SK-N-SH (cell line): ENCODE measurements around the gene ATL1. TPM values are rescaled to one million over a fixed set of nuclear protein-coding genes. Genes with fewer than 3 reads are reported as not detected.

Experiments used
- CTCF ChIA-PET: fragments of 300-600, 350-600 bp; formaldehyde crosslinking; extraction: SDS; loops from one replicate; lab custom pipeline; 2021; lab: Yijun Ruan, JAX
- POLR2A ChIA-PET: fragments of 350-600 bp; sonication (Branson Sonifier 250); formaldehyde crosslinking; extraction: SDS; loops from one replicate; lab custom pipeline; 2020; ENCODE audit warnings: antibody characterized with exemption, inconsistent platforms; lab: Yijun Ruan, JAX
- DNase-seq: peaks from one replicate; pipeline ENCODE4 v3.0.0; 2012
- H2AFZ ChIP-seq: fragments of 200-600 bp; sonication (generic); 2 replicates; pipeline ENCODE4 v1.8.1; 2016; ENCODE audit warnings: antibody characterized with exemption, mild to moderate bottlenecking, low read depth
- H3F3A ChIP-seq: fragments of 200-600 bp; sonication (generic); replicated peaks from 2 replicates; pipeline ENCODE3; 2016; ENCODE audit warnings: antibody characterized with exemption, mild to moderate bottlenecking; ENCODE audit not compliant: insufficient read depth
- H3K27ac ChIP-seq, 2 experiments: fragments of 200-500 bp in 1 of 2; fragments of 200-600 bp in 1 of 2; sonication (Bioruptor generic) in 1 of 2; sonication (generic), shearing (Covaris generic) in 1 of 2; 2 replicates each; pipeline versions ENCODE4 v1.5.1 to v1.6.1; 2014 to 2016; ENCODE audit warnings: low read depth in 2 of 2, inconsistent platforms in 1 of 2, low read length in 1 of 2, mild to moderate bottlenecking in 1 of 2, mixed read lengths in 1 of 2
- H3K27me3 ChIP-seq: fragments of 200-600 bp; sonication (generic), shearing (Covaris generic); 2 replicates; pipeline ENCODE4 v1.6.1; 2016; ENCODE audit warnings: mixed run types; ENCODE audit not compliant: insufficient read depth
- H3K36me3 ChIP-seq, 2 experiments: fragments of 200-500 bp in 1 of 2; fragments of 200-600 bp in 1 of 2; sonication (Bioruptor generic) in 1 of 2; sonication (generic) in 1 of 2; replicated peaks in 1 of 2; 2 replicates each; pipeline versions ENCODE3 to v1.5.1; 2014 to 2016; ENCODE audit warnings: low read length in 1 of 2, mild to moderate bottlenecking in 1 of 2; ENCODE audit not compliant: insufficient read depth in 2 of 2, control insufficient read depth in 1 of 2
- H3K4me1 ChIP-seq, 2 experiments: fragments of 200-500 bp in 1 of 2; fragments of 200-600 bp in 1 of 2; sonication (Bioruptor generic) in 1 of 2; sonication (generic), shearing (Covaris generic) in 1 of 2; 2 replicates each; pipeline versions ENCODE4 v1.5.1 to v1.6.1; 2014 to 2016; ENCODE audit warnings: low read depth in 1 of 2, low read length in 1 of 2, mixed run types in 1 of 2; ENCODE audit not compliant: insufficient read depth in 2 of 2, control insufficient read depth in 1 of 2
- H3K4me2 ChIP-seq: fragments of 200-600 bp; sonication (generic), shearing (Covaris generic); 2 replicates; pipeline ENCODE4 v1.6.1; 2017; ENCODE audit warnings: mixed run types
- H3K4me3 ChIP-seq, 2 experiments: fragments of 200-500 bp in 1 of 2; fragments of 200-600 bp in 1 of 2; sonication (Bioruptor generic) in 1 of 2; sonication (generic), shearing (Covaris generic) in 1 of 2; 2 replicates each; pipeline versions ENCODE4 v1.5.1 to v1.8.1; 2014 to 2016; ENCODE audit warnings: low read depth in 2 of 2, inconsistent platforms in 1 of 2, low read length in 1 of 2, mild to moderate bottlenecking in 1 of 2, mixed read lengths in 1 of 2, moderate library complexity in 1 of 2
- H3K79me2 ChIP-seq: fragments of 200-600 bp; sonication (generic); 2 replicates; pipeline ENCODE4 v1.8.1; 2017; ENCODE audit warnings: mild to moderate bottlenecking; ENCODE audit not compliant: insufficient read depth
- H3K9ac ChIP-seq: fragments of 200-600 bp; sonication (generic); 2 replicates; pipeline ENCODE4 v1.6.1; 2017; ENCODE audit warnings: mixed run types
- H3K9me2 ChIP-seq: fragments of 200-600 bp; sonication (generic); 2 replicates; pipeline ENCODE4 v1.6.1; 2017; ENCODE audit warnings: mixed run types
- H3K9me3 ChIP-seq: fragments of 200-600 bp; sonication (generic); 2 replicates; pipeline ENCODE4 v1.6.1; 2017; ENCODE audit warnings: mixed run types, mild to moderate bottlenecking, moderate library complexity
- H4K20me1 ChIP-seq: fragments of 200-600 bp; sonication (generic); 2 replicates; pipeline ENCODE4 v1.6.1; 2017; ENCODE audit warnings: mild to moderate bottlenecking, mixed run types; ENCODE audit not compliant: insufficient read depth
- ELF1 ChIP-seq: IDR thresholded peaks from 2 replicates; pipeline ENCODE4 v1.4.0; 2012
- EP300 ChIP-seq, 2 experiments: IDR thresholded peaks; 2 replicates each; pipeline versions ENCODE4 v1.4.0 to v1.6.1; 2012; ENCODE audit warnings: borderline replicate concordance in 1 of 2, low read depth in 1 of 2, low read length in 1 of 2
- EZH2phosphoT487 ChIP-seq: fragments of 200-600 bp; sonication (generic); IDR thresholded peaks from 2 replicates; pipeline ENCODE4 v1.6.1; 2017; ENCODE audit warnings: low read depth, mixed run types, mild to moderate bottlenecking, antibody characterized with exemption, moderate library complexity, borderline replicate concordance
- FOSL2 ChIP-seq: IDR thresholded peaks from 2 replicates; pipeline ENCODE4 v1.4.0; 2012; ENCODE audit warnings: low read depth, mild to moderate bottlenecking, moderate library complexity, borderline replicate concordance
- FOXJ3 ChIP-seq: sonication (generic); formaldehyde crosslinking; IDR thresholded peaks from 2 replicates; pipeline ENCODE4 v1.5.1; 2020; ENCODE audit warnings: mild to moderate bottlenecking, missing genetic modification reagents
- FOXM1 ChIP-seq: IDR thresholded peaks from 2 replicates; pipeline ENCODE4 v1.4.0; 2012; ENCODE audit warnings: low read depth, mild to moderate bottlenecking
- GATA2 ChIP-seq: sonication (generic); formaldehyde crosslinking; IDR thresholded peaks from 2 replicates; pipeline ENCODE4 v1.5.0; 2020; ENCODE audit warnings: mild to moderate bottlenecking, missing genetic modification reagents
- IRF3 ChIP-seq: fragments of 150-350 bp; IDR thresholded peaks from 2 replicates; pipeline ENCODE4 v1.6.1; 2016; ENCODE audit warnings: mild to moderate bottlenecking, low read depth, low read length
- JUND ChIP-seq: IDR thresholded peaks from 2 replicates; pipeline ENCODE4 v1.4.0; 2012
- MAX ChIP-seq: IDR thresholded peaks from 2 replicates; pipeline ENCODE4 v1.4.0; 2012; ENCODE audit warnings: low read depth
- MXI1 ChIP-seq: IDR thresholded peaks from 2 replicates; pipeline ENCODE4 v1.6.1; 2012; ENCODE audit warnings: mild to moderate bottlenecking, low read depth, low read length, improper control_type of control experiment
- NFIC ChIP-seq: IDR thresholded peaks from 2 replicates; pipeline ENCODE4 v1.4.0; 2012; ENCODE audit warnings: borderline replicate concordance
- PBX3 ChIP-seq: IDR thresholded peaks from 2 replicates; pipeline ENCODE4; 2012
- POLR2AphosphoS5 ChIP-seq: IDR thresholded peaks from 2 replicates; pipeline ENCODE4 v1.6.1; 2012; ENCODE audit warnings: low read depth, low read length
- RCOR1 ChIP-seq: fragments of 150-350 bp; IDR thresholded peaks from 2 replicates; pipeline ENCODE4 v1.6.1; 2017; ENCODE audit warnings: antibody characterized with exemption, low read length
- RFX5 ChIP-seq: IDR thresholded peaks from 2 replicates; pipeline ENCODE4 v1.6.1; 2012; ENCODE audit warnings: mild to moderate bottlenecking, improper control_type of control experiment, low read length
- SMC3 ChIP-seq: IDR thresholded peaks from 2 replicates; pipeline ENCODE4 v1.6.1; 2012; ENCODE audit warnings: low read depth, low read length, improper control_type of control experiment
- TCF12 ChIP-seq: IDR thresholded peaks from 2 replicates; pipeline ENCODE4 v1.4.0; 2012
- TEAD4 ChIP-seq: IDR thresholded peaks from 2 replicates; pipeline ENCODE4 v1.4.0; 2012; ENCODE audit warnings: mild to moderate bottlenecking, borderline replicate concordance; ENCODE audit not compliant: insufficient read depth
- YY1 ChIP-seq: IDR thresholded peaks from 2 replicates; pipeline ENCODE4 v1.4.0; 2012; ENCODE audit warnings: low read depth, mild to moderate bottlenecking
- WGBS: methylation state at CpG from one replicate; pipeline ENCODE4 v1.1.6; 2017; ENCODE audit warnings: low lambda C conversion rate; 5-methylcytosine and 5-hydroxymethylcytosine counted together
- polyA plus RNA-seq, 3 experiments: library from polyadenylated mRNA; depleted of rRNA; stranded (reverse); fragments of >200 nt; gene quantifications; 2 replicates each; pipeline ENCODE4 v1.2.3, GENCODE V29; 2012

The ATL1 gene
- polyA plus RNA-seq, 1 of the 3 experiments (the other 2 are of a cell fraction), result 7.3 TPM

- TF ChIP-seq RCOR1, result no peak
- no peak for TF ChIP-seq IRF3
- TF ChIP-seq, all 33 proteins: peak for 0
These were observed 46.5 kb downstream of the ATL1 start (continued) for GRCh38 chr14:50606468-50606867.

GRCh38 chr14:50607181-50607580, 47.2 kb downstream of the ATL1 start:
- no peak overlapping the region for H3K27ac ChIP-seq
- TF ChIP-seq ELF1, result no peak
- no peak for TF ChIP-seq FOXM1
- no peak for TF ChIP-seq EP300 (IDR thresholded peaks at IDR 0.05; ENCODE audit: borderline replicate concordance in 1 of 2, low read depth in 1 of 2, low read length in 1 of 2)
- TF ChIP-seq TEAD4, result no peak
- TF ChIP-seq MXI1, result no peak
- no peak for TF ChIP-seq MAX
- TF ChIP-seq FOSL2, result no peak
- no peak for TF ChIP-seq IRF3
- no peak for TF ChIP-seq EZH2phosphoT487
- no peak for TF ChIP-seq NFIC
- no peak for TF ChIP-seq GATA2 (CRISPR knock-in tag)
- TF ChIP-seq RFX5, result no peak
- 91% methylated on average over 3 of the region's 3 CpGs for WGBS

GRCh38 chr14:50607761-50608160, 47.8 kb downstream of the ATL1 start:
- Histone ChIP-seq H3K79me2 (no peaks in the 10 kb centered on the region), H4K20me1 (no peaks in the 10 kb centered on the region), H3K9ac (no peak overlapping the region), H3K9me2 (no peaks in the 10 kb centered on the region), H2AFZ (no peak overlapping the region), H3K4me3 (no peak overlapping the region), H3F3A (peaks cover 6% of the 10 kb centered on the region), H3K27ac (no peak overlapping the region), H3K9me3 (no peaks in the 10 kb centered on the region), H3K36me3 (peaks cover 0 to 4% of the 10 kb centered on the region in 2 experiments), H3K4me2 (no peak overlapping the region), H3K4me1 (peaks cover 0 to 12% of the 10 kb centered on the region in 2 experiments; a peak in 2 of 4 replicates), H3K27me3 (no peaks in the 10 kb centered on the region)
- CTCF ChIA-PET, result interaction anchor here (0.8 kb wide), 1 partner anchor 204 kb away, joined by 3 read pairs; no protein-coding TSS in a partner anchor
- POLR2A ChIA-PET, result no interaction called here
- TF ChIP-seq PBX3 (no peak), FOXM1 (no peak), POLR2AphosphoS5 (no peak), IRF3 (no peak), FOXJ3 (no peak), YY1 (no peak), RCOR1 (no peak), NFIC (no peak), JUND (no peak), TCF12 (no peak), RFX5 (no peak), SMC3 (no peak), MXI1 (no peak), TEAD4 (no peak)
- WGBS, result 100% methylated on average over 1 of the region's 1 CpG
- no peak for DNase-seq

More at GRCh38 chr14:50607181-50607580, 47.2 kb downstream of the ATL1 start:
- Histone ChIP-seq H3K9ac (no peak overlapping the region), H3K9me3 (no peaks in the 10 kb centered on the region), H3K4me2 (no peak overlapping the region), H3K36me3 (peaks cover 0 to 5% of the 10 kb centered on the region in 2 experiments), H3K9me2 (no peaks in the 10 kb centered on the region), H3F3A (peaks cover 6% of the 10 kb centered on the region), H4K20me1 (no peaks in the 10 kb centered on the region), H2AFZ (no peak overlapping the region), H3K27me3 (no peaks in the 10 kb centered on the region), H3K4me1 (peaks cover 0 to 12% of the 10 kb centered on the region in 2 experiments; a peak in 3 of 4 replicates), H3K79me2 (no peaks in the 10 kb centered on the region), H3K4me3 (no peak overlapping the region)
- POLR2A ChIA-PET, result no interaction called here
- CTCF ChIA-PET, result interaction anchor here (0.8 kb wide), 1 partner anchor 12 kb away, joined by 3 read pairs; no protein-coding TSS in a partner anchor
- DNase-seq, result no peak
